Esophagus squamous epithelium (tissue), 4 donors: ENCODE measurements around the gene CYP21A2.

Experiments
- POLR2A ChIP-seq, 4 donors: fragments of 450-650 bp; IDR thresholded peaks; one replicate each; pipeline ENCODE4 v1.6.1; 2017; ENCODE audit warnings: antibody characterized with exemption in 4 of 4, mild to moderate bottlenecking in 4 of 4, moderate library complexity in 3 of 4
- TF ChIP-seq, protein P1 (sequence below), 6 experiments: fragments of 450-650 bp in 4 of 6; fragments of 200-600 bp in 2 of 6; sonication (generic) in 2 of 6; IDR thresholded peaks; one replicate each; pipeline ENCODE4 v1.5.1; 2016 to 2019; ENCODE audit warnings: antibody characterized with exemption in 6 of 6, mild to moderate bottlenecking in 4 of 6, moderate library complexity in 4 of 6

DNA sequence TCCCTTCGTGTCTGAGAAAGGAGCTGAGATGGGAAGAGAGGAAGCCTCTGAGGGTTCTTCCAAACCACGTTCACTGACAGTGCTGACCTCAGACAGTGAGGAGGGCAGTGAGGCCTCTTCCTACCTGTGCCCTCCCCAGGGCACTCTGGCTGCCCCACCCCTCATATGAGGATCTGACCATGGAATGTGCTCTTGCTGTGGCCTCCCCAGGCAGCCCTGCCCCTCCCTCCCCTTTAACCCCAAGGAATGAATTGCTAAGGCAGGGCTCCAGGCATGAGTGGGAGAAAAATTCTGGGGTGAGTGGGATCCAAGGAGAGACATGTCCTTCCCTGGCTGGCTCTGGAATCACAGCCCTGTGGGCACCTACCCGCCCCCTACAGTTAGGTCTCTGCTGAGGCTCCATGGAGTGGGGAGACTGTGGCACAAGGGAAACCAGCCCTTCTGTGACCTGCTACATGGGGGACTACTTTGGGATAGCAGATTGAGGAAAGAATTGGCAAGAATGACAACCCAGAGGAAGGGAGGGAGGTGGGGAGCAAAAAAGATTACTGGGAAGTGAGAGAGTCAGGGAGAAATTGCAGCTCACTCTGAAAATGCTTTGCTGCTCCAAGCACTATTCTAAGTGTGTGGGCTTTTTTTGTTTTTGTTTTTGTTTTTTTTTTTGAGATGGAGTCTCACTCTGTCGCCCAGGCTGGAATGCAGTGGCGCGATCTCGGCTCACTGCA lies 41.5 kb downstream of the CYP21A2 start:
- TF ChIP-seq, protein P1, sequence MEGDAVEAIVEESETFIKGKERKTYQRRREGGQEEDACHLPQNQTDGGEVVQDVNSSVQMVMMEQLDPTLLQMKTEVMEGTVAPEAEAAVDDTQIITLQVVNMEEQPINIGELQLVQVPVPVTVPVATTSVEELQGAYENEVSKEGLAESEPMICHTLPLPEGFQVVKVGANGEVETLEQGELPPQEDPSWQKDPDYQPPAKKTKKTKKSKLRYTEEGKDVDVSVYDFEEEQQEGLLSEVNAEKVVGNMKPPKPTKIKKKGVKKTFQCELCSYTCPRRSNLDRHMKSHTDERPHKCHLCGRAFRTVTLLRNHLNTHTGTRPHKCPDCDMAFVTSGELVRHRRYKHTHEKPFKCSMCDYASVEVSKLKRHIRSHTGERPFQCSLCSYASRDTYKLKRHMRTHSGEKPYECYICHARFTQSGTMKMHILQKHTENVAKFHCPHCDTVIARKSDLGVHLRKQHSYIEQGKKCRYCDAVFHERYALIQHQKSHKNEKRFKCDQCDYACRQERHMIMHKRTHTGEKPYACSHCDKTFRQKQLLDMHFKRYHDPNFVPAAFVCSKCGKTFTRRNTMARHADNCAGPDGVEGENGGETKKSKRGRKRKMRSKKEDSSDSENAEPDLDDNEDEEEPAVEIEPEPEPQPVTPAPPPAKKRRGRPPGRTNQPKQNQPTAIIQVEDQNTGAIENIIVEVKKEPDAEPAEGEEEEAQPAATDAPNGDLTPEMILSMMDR (IDR thresholded peaks at IDR 0.05): no peak
- no peak for TF ChIP-seq POLR2A (IDR thresholded peaks at IDR 0.05)
